ENCODE measurements around the gene CALHM3. TPM values are rescaled to one million over a fixed set of nuclear protein-coding genes. Genes with fewer than 3 reads are reported as not detected.

Gene CALHM3
- total and polyA plus RNA-seq, 2 of the 13 experiments (the other 11 are each of a cell fraction or from before 2014, with no cell fraction given), result not detected

GRCh38 chr10:103517234-103518085 lies 38.4 kb upstream of the CALHM3 start:
- ATAC-seq, result no peak

More at GRCh38 chr10:103517234-103518085, 38.4 kb upstream of the CALHM3 start:
- DNase-seq (ENCODE audit: low spot score) (no peak), FAIRE-seq (no peak)
- 79% methylated on average over 5 of the region's 5 CpGs for WGBS (ENCODE audit: low lambda C conversion rate)
- in situ Hi-C loops (cut with HindIII; ENCODE audit: extremely low pct_ligation_motif_present, low pct_unique_long_range_greater_than_20kb) (no loop called here), intact Hi-C loops (cut with micrococcal nuclease; ENCODE audit: unreplicated experiment) (no loop called here)
- peaks cover 0 to 7% of the 10 kb centered on the region in 2 experiments; a peak in 1 of 5 replicates for H3K27me3 ChIP-seq (ENCODE audit: control insufficient read depth in 1 of 2, insufficient read depth in 2 of 2, low read length in 2 of 2)
- no peaks in the 10 kb centered on the region for H3K36me3 ChIP-seq (replicated peaks in 1 of 2; ENCODE audit: control insufficient read depth in 1 of 2, insufficient read depth in 2 of 2, low read length in 2 of 2)
- H2AFZ ChIP-seq (ENCODE audit: low read length), result no peak overlapping the region
- H3K4me3 ChIP-seq (replicated peaks in 1 of 3; ENCODE audit: insufficient read depth in 1 of 3, low read depth in 2 of 3, low read length in 3 of 3), result no peak overlapping the region
- no peaks in the 10 kb centered on the region for H4K20me1 ChIP-seq (ENCODE audit: insufficient read depth, low read length)
- H3K27ac ChIP-seq (ENCODE audit: extremely low read length, insufficient read depth, low read length), result no peak overlapping the region
- CTCF ChIA-PET (ENCODE audit: low intra/inter-chr PET ratio, low total read pairs), result no interaction called here
- BruUV-seq (replicated peaks), result no TSS peak
- TF ChIP-seq HNRNPH1 (optimal IDR thresholded peaks at IDR 0.05; ENCODE audit: low read depth, low read length), result no peak
- no peak for TF ChIP-seq KLF9 (CRISPR knock-in tag; IDR thresholded peaks at IDR 0.05; ENCODE audit: low read depth)
- no peak for TF ChIP-seq ZNF24 (IDR thresholded peaks at IDR 0.05)
- TF ChIP-seq JUN (CRISPR knock-in tag; IDR thresholded peaks at IDR 0.05), result no peak
- no peak for TF ChIP-seq ZNF580 (CRISPR knock-in tag; IDR thresholded peaks at IDR 0.05; ENCODE audit: borderline replicate concordance, low read depth)
- no peak for TF ChIP-seq ZBTB20 (CRISPR knock-in tag; IDR thresholded peaks at IDR 0.05; ENCODE audit: borderline replicate concordance, low read depth)
- TF ChIP-seq POLR2AphosphoS2 (IDR thresholded peaks at IDR 0.05; ENCODE audit: low read depth, low read length), result no peak
- no peak for TF ChIP-seq EZH2 (conservative IDR thresholded peaks at IDR 0.05; ENCODE audit: low read depth, low read length)
- no peak for TF ChIP-seq RFX1 (IDR thresholded peaks at IDR 0.05)
- no peak for TF ChIP-seq HOXD1 (CRISPR knock-in tag; IDR thresholded peaks at IDR 0.05)
- no peak for TF ChIP-seq GLI4 (CRISPR knock-in tag; IDR thresholded peaks at IDR 0.05; ENCODE audit: borderline replicate concordance)
- TF ChIP-seq NFE2L2 (IDR thresholded peaks at IDR 0.05; ENCODE audit: low read length), result no peak
- no peak for TF ChIP-seq TFAP4 (IDR thresholded peaks at IDR 0.05; ENCODE audit: borderline replicate concordance, low read depth)
- TF ChIP-seq ZSCAN29 (CRISPR knock-in tag; conservative IDR thresholded peaks at IDR 0.05), result no peak
- no peak for TF ChIP-seq ZNF292 (CRISPR knock-in tag; IDR thresholded peaks at IDR 0.05; ENCODE audit: borderline replicate concordance, low read depth)
- TF ChIP-seq NFAT5 (CRISPR knock-in tag; IDR thresholded peaks at IDR 0.05), result no peak
- no peak for TF ChIP-seq KAT8 (CRISPR knock-in tag; IDR thresholded peaks at IDR 0.05)
- TF ChIP-seq PHB2 (IDR thresholded peaks at IDR 0.05; ENCODE audit: partially characterized antibody), result no peak
- no peaks in the 10 kb centered on the region for H3K9me3 ChIP-seq (ENCODE audit: low read length)
- peaks cover 34% of the 10 kb centered on the region for H3K4me1 ChIP-seq (ENCODE audit: insufficient read depth, low read length)
- no peaks in the 10 kb centered on the region for H3K79me2 ChIP-seq (ENCODE audit: insufficient read depth, low read length)
- POLR2A ChIA-PET, result no interaction called here
- no peak overlapping the region for H3K9ac ChIP-seq (ENCODE audit: insufficient read depth, low read depth, low read length)
- no peak overlapping the region for H3K4me2 ChIP-seq (ENCODE audit: low read depth, low read length)
